ENCODE data around the gene MICALL2.

DNA sequence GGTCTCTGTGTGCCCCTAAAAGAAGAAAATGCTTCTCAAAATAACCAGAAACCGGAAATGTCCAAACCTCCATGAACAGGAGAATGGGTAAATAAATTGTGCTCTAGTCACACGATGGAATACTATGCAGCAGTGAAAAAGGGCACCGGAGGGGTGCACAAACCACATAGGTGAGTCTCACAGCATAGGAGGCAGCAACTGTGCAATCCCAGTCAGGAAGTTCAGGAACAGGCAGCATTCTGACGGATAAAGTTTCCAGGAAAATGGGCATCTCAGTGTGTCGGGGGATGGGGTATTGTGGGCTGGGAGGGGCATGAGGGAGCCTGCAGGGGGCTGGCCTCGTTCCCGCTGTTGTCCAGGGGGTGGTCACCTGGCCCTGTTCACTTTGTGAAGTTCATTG, 63.1 kb downstream of the MICALL2 start:
- TF ChIP-seq, protein P1, sequence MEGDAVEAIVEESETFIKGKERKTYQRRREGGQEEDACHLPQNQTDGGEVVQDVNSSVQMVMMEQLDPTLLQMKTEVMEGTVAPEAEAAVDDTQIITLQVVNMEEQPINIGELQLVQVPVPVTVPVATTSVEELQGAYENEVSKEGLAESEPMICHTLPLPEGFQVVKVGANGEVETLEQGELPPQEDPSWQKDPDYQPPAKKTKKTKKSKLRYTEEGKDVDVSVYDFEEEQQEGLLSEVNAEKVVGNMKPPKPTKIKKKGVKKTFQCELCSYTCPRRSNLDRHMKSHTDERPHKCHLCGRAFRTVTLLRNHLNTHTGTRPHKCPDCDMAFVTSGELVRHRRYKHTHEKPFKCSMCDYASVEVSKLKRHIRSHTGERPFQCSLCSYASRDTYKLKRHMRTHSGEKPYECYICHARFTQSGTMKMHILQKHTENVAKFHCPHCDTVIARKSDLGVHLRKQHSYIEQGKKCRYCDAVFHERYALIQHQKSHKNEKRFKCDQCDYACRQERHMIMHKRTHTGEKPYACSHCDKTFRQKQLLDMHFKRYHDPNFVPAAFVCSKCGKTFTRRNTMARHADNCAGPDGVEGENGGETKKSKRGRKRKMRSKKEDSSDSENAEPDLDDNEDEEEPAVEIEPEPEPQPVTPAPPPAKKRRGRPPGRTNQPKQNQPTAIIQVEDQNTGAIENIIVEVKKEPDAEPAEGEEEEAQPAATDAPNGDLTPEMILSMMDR (IDR thresholded peaks at IDR 0.05): no peak
- TF ChIP-seq POLR2A (IDR thresholded peaks at IDR 0.05): no peak

Measured in testis (tissue), 2 donors.